Right lobe of liver (tissue), 6 donors: Measurements from ENCODE around the gene MUC5AC. TPM values are rescaled to one million over a fixed set of nuclear protein-coding genes. Genes with fewer than 3 reads are reported as not detected.

Experiments
- ATAC-seq, 4 donors: fragments of 200-7000 bp; cut with Tn5 transposase; one replicate each; pipeline ENCODE4 v1.9.1; 2020; ENCODE audit warnings: mild to moderate bottlenecking in 4 of 4, moderate library complexity in 4 of 4
- DNase-seq, 3 donors: peaks; one replicate each; pipeline ENCODE4 v3.0.0-alpha.2; 2020
- H3K27ac ChIP-seq, 3 donors: fragments of 200-600 bp; one replicate each; pipeline ENCODE4 v1.8.0; 2022
- H3K27me3 ChIP-seq, 2 donors: fragments of 200-600 bp; one replicate each; pipeline ENCODE4 v1.8.0; 2022
- H3K36me3 ChIP-seq, 4 donors: fragments of 200-600 bp; sonication (generic) in 1 of 4; one replicate each; pipeline versions ENCODE4 v1.5.1 to v1.8.0; 2017 to 2022; ENCODE audit warnings: control low read depth in 1 of 4
- H3K4me1 ChIP-seq, 4 donors: fragments of 200-600 bp; sonication (generic) in 1 of 4; one replicate each; pipeline versions ENCODE4 v1.5.1 to v1.8.0; 2017 to 2022; ENCODE audit warnings: control low read depth in 1 of 4
- H3K4me3 ChIP-seq, 3 donors: fragments of 200-600 bp; one replicate each; pipeline ENCODE4 v1.8.0; 2022
- H3K9me3 ChIP-seq, 4 donors: fragments of 200-600 bp; sonication (generic) in 1 of 4; one replicate each; pipeline versions ENCODE4 v1.5.1 to v1.8.0; 2017 to 2022; ENCODE audit warnings: control low read depth in 1 of 4
- CTCF ChIP-seq, 4 donors: fragments of 200-600 bp in 3 of 4; fragments of 450-650 bp in 1 of 4; IDR thresholded peaks; one replicate each; pipeline versions ENCODE4 v1.5.1 to v1.8.0; 2016 to 2022; ENCODE audit warnings: antibody characterized with exemption in 4 of 4, mild to moderate bottlenecking in 2 of 4
- POLR2A ChIP-seq: fragments of 450-650 bp; IDR thresholded peaks from one replicate; pipeline ENCODE4 v1.6.1; 2017; ENCODE audit warnings: antibody characterized with exemption, mild to moderate bottlenecking
- WGBS: methylation state at CpG from one replicate; pipeline ENCODE4 v1.1.6; 2018; ENCODE audit warnings: low coverage, low lambda C conversion rate; ENCODE audit not compliant: insufficient coverage; ENCODE audit errors: missing lambda C conversion rate; 5-methylcytosine and 5-hydroxymethylcytosine counted together
- intact Hi-C, 2 donors: fragments of 100-400 bp; cut with DNase I; formaldehyde crosslinking; loops; one replicate each; pipeline versions ENCODE4 v1.11.2 to v1.14.1; 2022
- total RNA-seq, 6 experiments: library from RNA; depleted of rRNA in 2 of 6; stranded (reverse); fragments of >200 nt in 2 of 6; fragmentation: NEBNext Ultra II Directional in 3 of 6; extraction: Animal tissue kit (Norgen Biotek cat#: 25700) in 3 of 6; gene quantifications; one replicate each; pipeline versions ENCODE4 v1.1.0 to v1.2.4, GENCODE V29; 2016 to 2023
- donor health status: DM: no; HTN: yes; CAD: no.
- donor health status: DM: no; HTN: no; CAD: no.
- donor health status: DM: no; HTN: no; CAD: no.
- donor health status: DM: no; HTN: yes; CAD: no.
- donor health status: DM: no; HTN: yes; CAD: no.

Gene MUC5AC
- total RNA-seq, 6 experiments from 2014 or later, result not detected

DNA sequence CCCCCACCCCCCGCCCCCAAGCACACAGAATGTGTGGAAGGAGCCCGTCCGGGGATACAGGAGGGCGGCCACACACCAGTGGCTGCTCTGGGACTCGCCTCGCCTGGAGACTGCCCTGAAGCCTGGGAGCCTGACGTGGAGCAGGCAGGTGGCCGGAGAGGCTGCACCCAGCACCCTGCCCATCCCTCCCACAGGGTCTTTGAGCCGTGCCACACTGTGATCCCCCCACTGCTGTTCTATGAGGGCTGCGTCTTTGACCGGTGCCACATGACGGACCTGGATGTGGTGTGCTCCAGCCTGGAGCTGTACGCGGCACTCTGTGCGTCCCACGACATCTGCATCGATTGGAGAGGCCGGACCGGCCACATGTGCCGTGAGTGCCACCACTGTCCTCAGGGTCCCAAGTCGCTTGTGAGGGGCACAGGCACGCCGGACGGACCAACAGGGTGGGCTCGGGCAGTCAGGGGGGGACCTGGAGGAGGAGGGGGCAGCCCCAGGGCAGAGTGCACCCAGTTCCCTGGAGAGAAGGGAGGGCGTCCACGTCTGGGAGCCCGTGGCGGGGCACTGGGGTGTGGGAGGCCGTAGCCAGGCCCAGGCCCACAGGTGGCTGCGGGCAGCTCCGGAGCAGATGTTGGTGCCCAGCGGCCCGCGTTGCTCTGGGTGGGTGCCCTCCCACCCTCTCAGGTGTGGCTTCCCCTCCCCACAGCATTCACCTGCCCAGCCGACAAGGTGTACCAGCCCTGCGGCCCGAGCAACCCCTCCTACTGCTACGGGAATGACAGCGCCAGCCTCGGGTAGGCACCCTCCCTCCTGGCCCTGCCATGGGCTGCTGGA lies 38.1 kb downstream of the MUC5AC start:
- H3K4me3 ChIP-seq, result no peak overlapping the region
- intact Hi-C loops, result no loop called here
- no peaks in the 10 kb centered on the region for H3K4me1 ChIP-seq
- no peaks in the 10 kb centered on the region for H3K27me3 ChIP-seq
- H3K9me3 ChIP-seq, result no peaks in the 10 kb centered on the region
- WGBS, result 80% methylated on average over 1 of the region's 41 CpGs
- H3K27ac ChIP-seq, result no peak overlapping the region
- ATAC-seq (no peak), DNase-seq (peak in 2 of 3 donors; percentile 19 to 47)
- no peak for TF ChIP-seq CTCF (IDR thresholded peaks at IDR 0.05)
- no peak for TF ChIP-seq POLR2A
- H3K36me3 ChIP-seq, result no peaks in the 10 kb centered on the region

- no peaks in the 10 kb centered on the region for H3K27me3 ChIP-seq
- intact Hi-C loops, result no loop called here
- H3K27ac ChIP-seq, result no peak overlapping the region
- H3K36me3 ChIP-seq, result no peaks in the 10 kb centered on the region
- no peaks in the 10 kb centered on the region for H3K9me3 ChIP-seq
- TF ChIP-seq CTCF (IDR thresholded peaks at IDR 0.05), result no peak
- no peak for TF ChIP-seq POLR2A
- peak in 2 of 3 donors; percentile 14 to 30 for DNase-seq
- 67% methylated on average over 4 of the region's 28 CpGs for WGBS
- no peak overlapping the region for H3K4me3 ChIP-seq
- no peaks in the 10 kb centered on the region for H3K4me1 ChIP-seq
- ATAC-seq, result no peak
Measured at GRCh38 chr11:1196516-1197391, 39.0 kb downstream of the MUC5AC start.

DNA sequence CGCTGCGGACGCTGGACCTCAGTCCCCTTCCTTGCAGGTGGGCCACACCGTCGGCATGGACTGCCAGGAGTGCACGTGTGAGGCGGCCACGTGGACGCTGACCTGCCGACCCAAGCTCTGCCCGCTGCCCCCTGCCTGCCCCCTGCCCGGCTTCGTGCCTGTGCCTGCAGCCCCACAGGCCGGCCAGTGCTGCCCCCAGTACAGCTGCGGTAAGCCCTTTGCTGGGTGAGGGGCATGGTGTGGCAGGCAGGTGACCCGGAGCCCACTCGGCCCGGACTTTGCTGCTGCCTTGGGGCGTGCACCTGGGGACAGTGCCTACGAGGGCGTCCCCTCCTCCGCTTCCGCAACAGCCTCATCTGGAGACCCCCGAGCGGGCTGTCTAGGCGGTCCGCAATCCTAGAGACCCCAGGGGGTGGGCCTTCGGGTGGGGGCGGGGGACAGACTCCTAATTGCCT lies 39.7 kb downstream of the MUC5AC start:
- H3K27me3 ChIP-seq, result no peaks in the 10 kb centered on the region
- 0% methylated on average over 2 of the region's 29 CpGs for WGBS
- intact Hi-C loops, result no loop called here
- no peak overlapping the region for H3K27ac ChIP-seq
- DNase-seq, result peak; percentile 14 to 48 (median 40)
- no peaks in the 10 kb centered on the region for H3K4me1 ChIP-seq
- TF ChIP-seq POLR2A (no peak), CTCF (IDR thresholded peaks at IDR 0.05) (no peak)
- H3K4me3 ChIP-seq, result no peak overlapping the region
- no peaks in the 10 kb centered on the region for H3K9me3 ChIP-seq
- H3K36me3 ChIP-seq, result no peaks in the 10 kb centered on the region
- no peak for ATAC-seq

DNA sequence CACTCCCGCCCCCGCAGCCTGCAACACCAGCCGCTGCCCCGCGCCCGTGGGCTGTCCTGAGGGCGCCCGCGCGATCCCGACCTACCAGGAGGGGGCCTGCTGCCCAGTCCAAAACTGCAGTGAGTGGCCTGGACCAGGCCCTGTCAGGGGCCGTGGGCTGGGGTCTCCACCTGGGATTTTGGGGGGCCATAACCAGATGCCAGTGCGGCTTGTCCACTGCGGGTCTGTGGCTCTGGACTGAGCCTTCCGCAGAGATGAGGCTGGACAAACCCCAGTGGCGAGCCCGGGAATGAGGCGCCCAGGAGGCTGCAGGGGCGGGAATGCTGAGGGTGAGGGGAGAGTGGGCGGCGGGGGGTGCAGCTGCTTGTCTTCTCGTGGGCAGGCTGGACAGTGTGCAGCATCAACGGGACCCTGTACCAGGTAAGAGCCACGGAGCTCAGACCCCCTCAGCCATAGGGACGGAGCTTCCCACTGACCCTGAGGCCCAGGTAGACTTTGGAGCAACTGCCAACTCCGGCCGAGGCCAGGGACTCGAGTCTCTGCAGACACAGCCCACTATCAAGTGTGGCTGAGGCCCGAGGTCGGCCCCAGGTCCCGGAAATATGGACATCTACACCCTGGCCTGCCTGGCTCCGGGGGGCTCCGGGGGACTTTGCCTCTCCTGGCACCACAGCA lies 40.3 kb downstream of the MUC5AC start:
- Histone ChIP-seq H3K4me1 (no peaks in the 10 kb centered on the region), H3K36me3 (no peaks in the 10 kb centered on the region), H3K27me3 (no peaks in the 10 kb centered on the region), H3K9me3 (no peaks in the 10 kb centered on the region), H3K4me3 (no peak overlapping the region), H3K27ac (no peak overlapping the region)
- no peak for TF ChIP-seq POLR2A
- TF ChIP-seq CTCF (IDR thresholded peaks at IDR 0.05), result no peak
- intact Hi-C loops, result no loop called here
- 68% methylated on average over 5 of the region's 33 CpGs for WGBS
- ATAC-seq (no peak), DNase-seq (peak; percentile 11 to 47 (median 41))
